ENCODE results near the gene P2RY2. TPM values are rescaled to one million over a fixed set of nuclear protein-coding genes. Genes with fewer than 3 reads are reported as not detected.

Gene P2RY2
- total and polyA plus RNA-seq, 4 donors: 1.8 to 3.7 (median 2.2) TPM

GRCh38 chr11:73177778-73178539 lies 40.1 kb upstream of the P2RY2 start:
- peak; percentile 76 for DNase-seq (ENCODE audit: low spot score)
- Histone ChIP-seq H3K36me3 (ENCODE audit: control insufficient read depth in 4 of 4, insufficient read depth in 3 of 4, low read depth in 1 of 4, low read length in 3 of 4) (no peaks in the 10 kb centered on the region), H3K4me3 (ENCODE audit: low read depth in 1 of 3, low read length in 3 of 3) (no peak overlapping the region), H3K9me3 (ENCODE audit: control insufficient read depth in 4 of 4, low read length in 3 of 4) (no peaks in the 10 kb centered on the region), H3K27ac (ENCODE audit: low read depth in 1 of 2, low read length in 2 of 2) (peak overlapping the region in 1 of 2 donors; percentile 40), H3K4me1 (ENCODE audit: control insufficient read depth in 4 of 4, insufficient read depth in 4 of 4, low read length in 3 of 4) (peaks cover 7 to 29% (median 19%) of the 10 kb centered on the region in 4 donors), H3K27me3 (ENCODE audit: control insufficient read depth in 4 of 4, insufficient read depth in 4 of 4, low read length in 3 of 4) (no peaks in the 10 kb centered on the region), H3K9ac (ENCODE audit: low read depth in 1 of 2, low read length in 2 of 2) (no peak overlapping the region)
- 39% methylated on average over 15 of the region's 15 CpGs for WGBS
- TF ChIP-seq NR2F2 (IDR thresholded peaks at IDR 0.05) (peak; percentile 15), GABPA (IDR thresholded peaks at IDR 0.05 in 1 of 2, conservative IDR thresholded peaks at IDR 0.05 in 1 of 2) (no peak), SP1 (IDR thresholded peaks at IDR 0.05) (no peak), HNF4G (IDR thresholded peaks at IDR 0.05) (no peak), YY1 (IDR thresholded peaks at IDR 0.05) (no peak), RAD21 (IDR thresholded peaks at IDR 0.05) (peak; percentile 100), REST (IDR thresholded peaks at IDR 0.05) (no peak), FOXA1 (IDR thresholded peaks at IDR 0.05) (no peak), HNF4A (conservative IDR thresholded peaks at IDR 0.05) (no peak), ZBTB33 (IDR thresholded peaks at IDR 0.05) (no peak), JUND (IDR thresholded peaks at IDR 0.05) (no peak), RXRA (IDR thresholded peaks at IDR 0.05) (peak in 1 of 2 donors; percentile 48), EGR1 (IDR thresholded peaks at IDR 0.05; ENCODE audit: low read depth in 2 of 2) (no peak), CTCF (IDR thresholded peaks at IDR 0.05; ENCODE audit: low read depth, low read length, missing input control) (peak; percentile 89)
- TF ChIP-seq, protein P1, sequence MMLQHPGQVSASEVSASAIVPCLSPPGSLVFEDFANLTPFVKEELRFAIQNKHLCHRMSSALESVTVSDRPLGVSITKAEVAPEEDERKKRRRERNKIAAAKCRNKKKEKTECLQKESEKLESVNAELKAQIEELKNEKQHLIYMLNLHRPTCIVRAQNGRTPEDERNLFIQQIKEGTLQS (IDR thresholded peaks at IDR 0.05): no peak
- TF ChIP-seq, protein P2, sequence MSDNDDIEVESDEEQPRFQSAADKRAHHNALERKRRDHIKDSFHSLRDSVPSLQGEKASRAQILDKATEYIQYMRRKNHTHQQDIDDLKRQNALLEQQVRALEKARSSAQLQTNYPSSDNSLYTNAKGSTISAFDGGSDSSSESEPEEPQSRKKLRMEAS (IDR thresholded peaks at IDR 0.05): no peak

All from liver (tissue), 9 donors.